Right ventricle myocardium superior (tissue), 1 donor: ENCODE measurements around the gene INHA. TPM values are rescaled to one million over a fixed set of nuclear protein-coding genes. Genes with fewer than 3 reads are reported as not detected.

Experiments
- ATAC-seq: fragments of 200-7000 bp; cut with Tn5 transposase; one replicate; pipeline ENCODE4 v1.9.1; 2020; ENCODE audit warnings: mild to moderate bottlenecking; ENCODE audit not compliant: poor library complexity
- DNase-seq: peaks from one replicate; pipeline ENCODE4 v3.0.0-alpha.2; 2020
- intact Hi-C: fragments of 100-400 bp; cut with DNase I; formaldehyde crosslinking; loops from one replicate; pipeline ENCODE4 v1.11.2; 2022
- total RNA-seq: library from RNA; stranded (reverse); fragmentation: NEBNext Ultra II Directional; extraction: Animal tissue kit (Norgen Biotek cat#: 25700); gene quantifications from one replicate; pipeline ENCODE4 v1.2.1, GENCODE V29; 2021
- donor health status: DM: no; HTN: yes; CAD: no; lungs with severe emphysema.

Gene INHA
- total RNA-seq, 1 donor from 2014 or later: 2.6 TPM

DNA sequence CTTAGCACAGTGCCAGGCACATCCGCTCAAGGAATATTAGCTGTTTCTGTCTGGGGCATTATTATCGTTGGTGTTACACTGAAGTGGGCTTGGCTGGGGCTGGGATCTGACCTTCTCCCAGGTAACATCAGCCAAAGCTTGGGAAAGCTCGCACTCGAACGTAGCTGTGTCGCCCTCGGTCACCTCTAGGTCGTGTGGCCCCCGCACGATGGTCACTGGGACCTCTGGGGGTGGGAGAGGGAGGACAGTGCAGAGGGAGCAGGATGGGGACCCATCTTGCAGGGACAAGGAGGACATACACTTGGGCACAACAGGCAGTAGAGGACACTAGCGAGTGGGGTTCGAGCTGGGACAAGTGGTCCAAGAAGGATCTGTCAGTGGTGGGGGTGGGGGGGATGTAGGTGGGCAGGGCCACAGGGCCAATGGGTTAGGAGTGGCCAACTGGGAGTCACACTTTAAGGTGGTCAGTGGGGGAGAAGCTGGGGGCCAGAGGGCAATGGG, 18.6 kb upstream of the INHA start:
- intact Hi-C loops: no loop called here
- no peak for DNase-seq
- ATAC-seq: no peak

DNA sequence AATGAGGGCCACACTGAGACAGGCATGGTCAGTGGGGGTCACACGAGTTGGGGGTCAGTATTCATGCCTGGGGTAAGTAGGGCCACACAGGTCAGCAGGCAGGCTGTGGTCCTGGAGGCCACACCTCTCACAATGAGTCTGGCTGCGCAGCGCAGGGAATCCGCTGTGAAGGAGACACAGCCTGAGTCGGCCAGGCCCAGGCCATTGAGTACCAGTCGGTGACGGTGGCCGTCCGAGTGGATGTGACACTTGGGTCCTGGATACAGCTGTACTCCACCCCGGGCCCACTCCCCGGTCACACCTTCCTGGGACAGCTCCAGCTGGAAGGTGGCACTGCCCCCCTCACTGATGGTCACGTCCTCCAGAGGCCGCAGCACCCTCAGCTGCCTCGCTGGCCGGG, 17.8 kb upstream of the INHA start:
- no peak for ATAC-seq
- DNase-seq: no peak
- intact Hi-C loops: no loop called here

DNA sequence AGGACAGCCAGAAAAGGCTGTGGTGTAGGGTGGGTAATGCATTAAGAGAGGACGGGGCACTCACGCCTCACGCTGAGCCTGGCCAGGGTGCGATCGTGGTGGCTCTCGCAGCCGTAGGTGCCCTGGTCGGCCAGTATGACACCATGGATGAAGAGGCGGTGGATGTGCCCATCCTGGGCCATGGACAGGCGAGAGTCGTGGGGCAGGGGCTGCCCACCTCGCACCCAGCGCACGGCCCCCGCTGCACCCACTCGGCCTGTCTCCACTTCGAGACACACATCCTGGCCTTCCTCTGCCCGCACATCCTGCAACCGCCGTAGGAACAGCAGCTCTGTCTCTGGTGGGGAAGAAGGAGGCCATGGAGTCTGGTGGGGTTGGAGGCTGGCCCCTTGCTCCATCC, 16.2 kb upstream of the INHA start:
- DNase-seq (peak; percentile 40), ATAC-seq (no peak)
- intact Hi-C loops: no loop called here

DNA sequence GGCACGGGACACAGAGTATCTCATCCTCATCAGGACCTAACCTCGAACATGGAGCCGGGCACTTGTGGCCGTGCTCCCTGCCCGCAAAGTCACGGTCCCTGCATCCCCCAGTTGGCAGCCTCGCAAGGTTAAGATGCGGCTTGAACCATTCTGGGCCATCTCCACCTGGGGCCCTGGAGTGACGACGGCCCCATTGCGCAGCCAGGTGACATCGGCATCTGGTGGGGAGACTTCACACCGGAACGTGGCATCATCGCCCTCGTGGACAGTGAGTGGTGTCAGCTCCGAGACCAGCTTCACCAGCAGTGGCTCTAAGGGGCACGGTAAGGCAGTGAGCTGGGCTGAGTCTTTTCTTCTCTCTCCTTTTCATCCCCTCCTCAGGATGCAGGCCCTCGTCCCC, 15.7 kb upstream of the INHA start:
- DNase-seq (no peak), ATAC-seq (no peak)
- intact Hi-C loops: no loop called here

DNA sequence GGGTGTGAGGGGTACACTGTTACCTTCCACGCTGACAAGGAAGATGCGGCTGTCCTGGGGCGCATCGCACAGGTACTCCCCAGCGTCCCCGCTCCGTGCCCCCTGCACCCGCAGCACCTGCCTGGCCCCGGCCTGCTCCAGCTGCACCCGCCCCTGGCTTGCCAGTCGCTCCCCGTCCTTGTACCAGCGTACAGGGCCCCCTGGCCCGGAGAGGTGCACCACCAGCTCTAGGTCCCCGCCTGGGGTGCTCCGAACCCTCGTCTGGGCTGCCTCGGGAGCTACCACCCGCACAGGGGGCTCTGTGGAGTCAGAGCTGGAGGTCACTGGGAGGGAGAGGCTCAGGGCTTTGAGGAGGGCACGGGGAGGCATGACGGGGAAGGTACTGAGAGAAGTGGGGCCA, 14.8 kb upstream of the INHA start:
- ATAC-seq (no peak), DNase-seq (no peak)
- intact Hi-C loops: no loop called here

DNA sequence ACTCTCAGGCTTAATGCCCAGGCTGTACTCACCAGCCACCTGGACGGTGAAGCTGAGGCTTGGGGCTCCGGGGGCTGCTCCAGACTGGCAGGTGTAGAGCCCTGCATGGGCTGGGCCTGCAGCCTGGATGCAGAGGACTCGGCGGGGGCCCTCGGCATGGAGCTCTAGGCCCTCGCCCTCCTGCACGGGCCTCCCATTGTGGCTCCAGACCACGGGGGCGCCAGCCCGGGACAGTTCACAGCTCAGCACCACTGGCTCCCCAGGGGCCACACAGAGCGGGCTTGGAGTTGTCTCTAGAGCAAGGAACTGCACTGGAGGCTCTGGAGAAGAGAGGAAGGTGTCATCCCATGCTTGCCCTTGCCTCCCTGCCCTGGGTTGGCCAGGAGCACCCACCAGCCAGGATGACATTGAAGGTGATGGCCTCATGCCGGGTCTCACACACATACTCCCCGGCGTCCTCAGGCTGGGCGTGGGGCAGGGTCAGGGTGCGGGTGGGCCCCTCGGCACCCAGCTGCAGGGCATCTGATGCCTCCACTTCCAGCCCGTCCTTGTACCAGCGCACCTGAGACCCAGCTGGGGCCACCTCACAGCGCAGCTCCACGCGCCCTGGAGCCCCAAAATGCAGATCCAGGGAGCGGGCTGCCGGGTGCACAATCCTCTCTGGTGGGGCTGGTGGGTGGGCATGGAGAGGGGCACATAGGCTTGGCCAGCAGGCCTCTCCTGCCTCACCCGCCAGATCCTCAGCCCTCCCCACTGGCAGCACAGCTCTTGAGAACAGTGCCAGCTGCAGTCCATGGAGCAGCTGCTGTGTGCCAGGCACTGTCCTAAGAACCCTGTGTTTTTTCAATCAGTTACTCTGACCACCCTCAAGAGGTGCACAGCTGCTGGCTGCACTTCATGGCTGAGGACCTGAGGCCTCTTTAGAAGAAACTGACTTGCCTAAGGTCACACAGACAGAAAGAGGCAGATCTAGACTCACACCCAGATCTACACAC, 14.0 kb upstream of the INHA start:
- DNase-seq (no peak), ATAC-seq (no peak)
- intact Hi-C loops: no loop called here

DNA sequence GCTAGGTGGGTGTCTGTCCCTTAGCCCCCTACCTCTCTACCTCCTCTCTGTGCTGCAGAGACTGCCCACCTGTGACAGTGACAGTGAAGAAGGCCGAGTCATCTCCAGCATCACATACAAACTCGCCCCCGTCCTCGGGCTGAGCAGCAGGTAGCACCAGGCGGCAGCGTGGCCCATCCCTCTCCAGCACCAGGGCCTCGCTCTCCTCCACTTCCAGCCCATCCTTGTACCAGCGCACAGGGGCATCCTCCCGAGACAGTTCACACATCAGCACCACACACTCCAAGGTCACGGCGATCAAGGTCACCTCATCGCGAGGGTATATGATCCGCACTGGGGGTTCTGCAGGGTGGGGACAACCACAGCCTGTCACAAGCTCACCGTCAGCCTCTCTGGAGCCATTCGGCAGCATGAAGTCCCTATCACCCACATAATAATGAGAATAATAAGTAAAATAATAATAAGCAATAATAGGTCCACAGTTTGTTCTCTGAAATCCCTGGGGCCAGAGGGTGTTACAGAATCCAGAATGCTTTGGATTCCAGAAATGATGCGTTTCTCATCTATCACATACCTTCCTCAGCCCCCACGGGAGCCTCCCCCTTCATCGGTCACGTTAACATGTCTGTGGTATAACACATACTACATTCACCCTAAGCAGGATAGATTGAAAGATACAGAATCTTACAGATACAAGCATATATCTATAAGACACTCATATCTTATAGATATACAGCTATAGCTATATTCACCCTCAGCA, 12.8 kb upstream of the INHA start:
- no peak for DNase-seq
- no peak for ATAC-seq
- intact Hi-C loops: no loop called here

DNA sequence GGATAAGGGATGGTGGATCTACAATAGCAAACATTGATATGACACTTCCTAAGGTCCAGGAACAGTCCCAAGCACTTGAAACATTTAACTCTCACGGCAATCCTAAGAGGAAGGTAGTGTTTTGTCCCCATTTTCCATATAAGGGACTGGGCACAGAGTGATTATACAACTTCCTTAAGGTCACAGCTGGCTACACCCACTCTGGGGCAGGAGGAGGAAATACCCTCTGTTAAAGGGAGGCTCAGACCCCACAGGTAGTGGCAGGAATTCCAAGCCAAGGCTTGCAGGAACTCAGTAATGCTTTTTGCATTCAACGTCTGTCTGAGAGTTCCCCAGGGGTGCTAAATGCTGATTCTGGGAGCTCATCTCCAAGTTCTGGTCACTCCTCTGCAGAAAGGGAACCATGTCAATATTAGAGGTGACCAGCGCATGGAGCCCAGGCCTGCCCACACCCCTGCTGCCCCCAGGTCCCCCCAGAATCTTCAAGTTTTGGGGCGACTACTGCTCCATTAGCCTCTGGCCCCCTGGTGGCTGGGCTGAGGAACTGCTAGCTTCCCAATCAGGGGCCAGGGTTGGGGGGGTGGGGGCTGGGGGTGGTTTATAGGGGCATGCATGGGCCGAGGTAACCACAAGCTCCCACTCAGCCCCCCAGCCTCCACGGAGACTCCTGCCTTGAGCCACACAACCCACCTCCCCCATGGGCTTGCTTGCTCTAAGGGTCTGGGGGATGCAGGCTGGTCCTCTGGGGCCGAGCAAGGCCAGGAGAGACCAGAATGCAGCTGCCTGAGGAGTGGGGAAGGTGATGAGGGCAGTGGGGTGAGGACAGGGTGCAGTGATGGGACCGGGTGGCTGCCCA, 11.8 kb upstream of the INHA start:
- ATAC-seq (peak; percentile 30), DNase-seq (no peak)
- intact Hi-C loops: loop anchor here (5.0 kb wide), 1 partner anchor 82 kb away; no protein-coding TSS in a partner anchor

DNA sequence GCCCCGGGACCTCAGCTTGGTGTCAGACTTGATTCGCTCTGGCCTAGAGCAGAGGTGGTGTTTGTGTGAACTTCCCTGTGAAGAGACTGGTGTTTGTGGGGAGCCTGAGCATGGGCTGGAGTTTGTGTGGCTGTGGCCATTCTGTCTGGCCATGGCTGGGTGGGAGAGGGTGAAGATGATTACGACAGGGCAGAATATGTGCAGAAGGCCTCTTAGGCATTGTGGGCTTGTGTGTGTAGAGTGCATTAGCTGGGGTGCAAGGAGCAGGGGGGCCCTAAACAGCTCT, 11.3 kb upstream of the INHA start:
- DNase-seq (no peak), ATAC-seq (no peak)
- intact Hi-C loops: loop anchor here (5.0 kb wide), 1 partner anchor 81 kb away; no protein-coding TSS in a partner anchor

DNA sequence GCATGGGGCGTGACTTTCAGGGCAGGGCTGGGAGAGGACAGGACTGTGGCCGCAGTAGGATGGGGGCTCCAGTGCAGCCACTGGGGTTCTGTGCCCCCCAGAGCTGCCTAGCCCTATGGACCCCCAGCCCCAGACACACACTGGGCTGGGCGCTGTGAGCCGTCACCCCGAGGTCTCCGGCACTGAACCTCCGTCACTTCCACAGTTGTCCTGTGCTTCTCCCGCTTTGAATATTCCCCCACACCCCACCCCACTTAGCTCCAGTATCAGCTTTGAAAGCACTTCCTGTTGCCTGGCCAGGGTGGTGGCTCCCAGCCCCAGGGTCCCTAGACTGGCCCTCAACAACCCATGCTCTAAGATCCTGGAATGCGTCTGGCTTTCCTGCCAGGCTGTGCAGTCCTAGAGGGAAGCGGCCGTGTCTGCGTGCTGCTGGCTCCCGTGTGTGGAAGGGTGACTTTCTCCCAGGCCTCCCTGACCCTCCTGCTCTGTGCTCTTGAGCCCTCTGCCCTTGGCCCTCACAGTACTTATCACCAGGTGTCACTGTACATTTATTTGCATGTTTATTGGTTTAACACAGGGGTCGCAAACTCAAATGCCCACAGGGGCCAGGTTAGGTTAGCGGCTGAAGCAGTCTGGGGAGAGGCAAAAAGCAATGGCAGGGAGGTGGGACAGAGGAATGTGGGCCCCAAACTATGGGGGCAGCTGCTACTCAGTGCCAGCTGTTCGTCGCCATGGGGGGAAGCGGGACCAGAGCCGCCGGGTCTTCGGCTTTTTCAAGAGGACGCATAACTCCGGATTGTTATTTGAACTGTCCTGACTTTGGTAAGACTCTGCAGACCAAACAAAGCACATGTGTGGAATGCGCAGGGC, 10.7 kb upstream of the INHA start:
- peak; percentile 28 for ATAC-seq
- intact Hi-C loops: loop anchor here (5.0 kb wide), 1 partner anchor 81 kb away; no protein-coding TSS in a partner anchor
- DNase-seq: no peak

DNA sequence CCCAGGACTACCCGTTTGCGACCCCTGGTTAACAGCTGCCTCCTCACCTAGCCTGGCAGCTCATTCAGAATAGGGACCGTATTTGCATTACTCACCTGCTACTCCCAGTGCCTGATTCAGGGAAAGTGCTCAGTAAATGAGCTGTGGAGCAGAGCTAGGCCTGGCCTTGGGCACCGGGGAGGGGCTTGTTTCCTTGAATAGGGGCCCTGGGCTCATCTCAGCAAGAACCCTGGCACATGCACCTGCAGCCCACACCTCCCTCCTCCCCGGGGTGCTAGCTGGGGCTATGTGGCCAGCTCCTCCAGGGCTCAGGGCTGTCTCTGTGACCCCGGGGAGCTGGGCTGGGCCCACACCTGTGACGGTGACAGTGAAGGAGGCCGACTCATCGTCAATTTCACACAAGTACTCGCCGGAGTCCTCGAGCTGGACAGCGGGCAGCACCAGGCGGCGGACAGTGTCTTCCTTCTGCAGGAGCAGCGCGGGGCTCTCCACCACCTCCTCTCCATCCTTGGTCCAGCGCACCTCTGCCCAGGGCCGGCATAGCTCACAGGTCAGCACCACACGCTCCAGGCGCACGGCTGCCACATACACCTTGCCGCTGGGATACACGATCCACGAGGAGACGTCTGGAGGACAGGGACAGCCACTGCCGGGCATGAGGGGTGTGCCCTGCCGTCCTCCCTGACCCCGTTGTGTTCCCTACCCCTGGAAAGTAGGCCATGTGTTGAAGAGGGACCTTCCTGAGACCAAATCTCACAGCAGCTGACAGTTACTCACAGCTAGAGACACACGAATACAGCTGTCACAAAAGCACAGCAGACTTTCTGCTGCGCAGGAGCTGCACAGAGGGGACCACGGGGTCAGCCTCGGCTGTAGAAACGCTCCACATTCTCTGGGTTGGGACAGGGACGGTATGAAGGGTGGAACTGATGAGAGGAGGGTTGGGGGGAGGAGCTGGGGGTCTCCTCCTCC, 9.8 kb upstream of the INHA start:
- no peak for ATAC-seq
- DNase-seq: no peak
- intact Hi-C loops: loop anchor here (5.0 kb wide), 1 partner anchor 80 kb away; no protein-coding TSS in a partner anchor

DNA sequence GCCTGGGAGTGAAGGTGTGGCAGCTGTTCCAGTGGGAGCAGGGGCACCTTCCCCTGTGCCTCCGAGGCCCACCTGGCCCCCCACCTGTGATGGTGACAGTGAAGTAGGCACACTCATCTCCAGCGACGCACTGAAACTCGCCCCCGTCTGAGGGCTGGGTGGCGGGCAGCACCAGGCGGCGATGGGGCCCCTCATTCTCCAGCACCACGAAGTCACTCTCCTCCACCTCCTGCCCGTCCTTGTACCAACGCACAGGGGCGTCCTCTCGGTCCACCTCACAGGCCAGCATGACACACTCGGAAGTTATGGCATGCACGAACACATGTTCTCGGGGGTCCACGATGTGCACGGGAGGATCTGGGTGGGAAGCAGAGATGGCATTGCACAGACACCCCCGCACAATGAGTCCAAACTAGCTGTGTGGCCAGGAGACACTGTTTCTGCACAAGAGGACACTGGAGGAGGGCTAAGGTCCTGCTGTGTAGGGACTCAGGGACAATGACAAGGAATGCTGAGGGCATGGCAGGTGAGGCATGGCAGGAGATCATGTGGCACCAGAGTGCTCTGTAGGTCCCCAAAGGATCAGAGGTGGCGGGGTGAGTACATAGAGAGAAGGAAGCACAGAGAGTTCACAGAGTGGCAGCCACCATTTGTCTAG, 8.7 kb upstream of the INHA start:
- intact Hi-C loops: loop anchor here (5.0 kb wide), 1 partner anchor 79 kb away; no protein-coding TSS in a partner anchor
- ATAC-seq: no peak
- DNase-seq: no peak

DNA sequence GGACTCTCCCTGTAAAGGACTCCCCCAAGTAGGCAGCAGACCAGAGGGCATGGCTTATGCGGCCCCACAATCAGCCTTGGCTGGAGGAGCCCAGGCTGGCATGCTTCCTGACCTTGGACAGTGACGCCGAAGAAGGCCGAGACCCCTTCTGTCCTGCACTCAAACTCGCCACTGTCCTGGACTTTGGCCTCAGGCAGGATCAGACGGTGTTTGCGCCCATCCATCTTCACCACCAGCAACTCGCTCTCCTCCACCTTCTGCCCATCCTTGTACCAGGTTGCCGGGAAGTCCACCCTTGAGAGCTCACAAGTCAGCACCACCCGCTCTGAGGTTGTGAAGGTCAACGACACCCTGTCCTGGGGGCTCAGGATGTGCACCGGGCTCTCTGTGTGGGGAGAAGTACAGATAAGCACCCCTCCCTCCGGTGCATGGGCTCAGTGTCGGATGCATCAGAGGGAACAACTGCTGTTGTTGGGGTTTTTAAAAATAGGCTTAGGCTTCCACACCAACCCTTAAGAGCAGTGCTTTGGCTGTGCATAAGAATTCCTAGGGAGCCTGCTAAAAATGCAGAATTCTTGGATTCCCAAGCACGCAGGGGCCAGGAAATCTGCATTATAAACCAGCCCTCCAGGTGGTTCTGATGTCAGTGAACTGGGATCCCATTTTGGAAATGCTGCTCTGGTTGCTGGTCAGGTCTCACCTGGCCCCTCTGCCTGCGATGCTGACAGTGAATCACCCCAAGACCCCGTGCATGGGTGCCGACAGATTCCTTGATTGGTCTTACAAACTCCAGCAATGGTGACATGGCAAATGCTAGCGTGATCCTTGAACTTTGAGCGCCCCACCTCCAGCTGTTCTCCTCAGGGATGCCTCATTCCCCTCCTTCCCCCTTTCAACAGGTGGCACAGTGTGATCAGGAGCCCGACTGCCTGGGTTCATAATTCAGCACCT, 6.7 kb upstream of the INHA start:
- no peak for DNase-seq
- intact Hi-C loops: no loop called here
- no peak for ATAC-seq

DNA sequence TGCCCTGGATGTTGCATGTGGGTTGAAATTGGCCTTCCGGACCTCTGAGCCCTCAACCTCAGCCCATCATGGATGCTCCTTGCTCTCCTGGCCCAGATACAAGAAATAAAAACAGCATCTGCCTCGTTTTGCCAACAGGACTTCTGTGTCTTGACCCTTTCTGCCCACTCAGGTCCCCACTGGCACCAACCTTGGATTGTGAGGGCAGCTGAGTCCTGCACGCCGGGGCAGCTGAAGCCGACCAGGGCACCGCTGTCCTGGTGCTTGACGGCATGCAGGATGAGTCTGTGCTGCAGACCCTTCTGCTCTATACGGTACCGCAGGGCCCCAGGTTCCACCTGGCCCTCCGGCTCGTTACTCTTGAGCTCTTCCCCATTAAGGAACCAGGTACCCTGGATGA, 5.5 kb upstream of the INHA start:
- ATAC-seq (no peak), DNase-seq (no peak)
- intact Hi-C loops: no loop called here

DNA sequence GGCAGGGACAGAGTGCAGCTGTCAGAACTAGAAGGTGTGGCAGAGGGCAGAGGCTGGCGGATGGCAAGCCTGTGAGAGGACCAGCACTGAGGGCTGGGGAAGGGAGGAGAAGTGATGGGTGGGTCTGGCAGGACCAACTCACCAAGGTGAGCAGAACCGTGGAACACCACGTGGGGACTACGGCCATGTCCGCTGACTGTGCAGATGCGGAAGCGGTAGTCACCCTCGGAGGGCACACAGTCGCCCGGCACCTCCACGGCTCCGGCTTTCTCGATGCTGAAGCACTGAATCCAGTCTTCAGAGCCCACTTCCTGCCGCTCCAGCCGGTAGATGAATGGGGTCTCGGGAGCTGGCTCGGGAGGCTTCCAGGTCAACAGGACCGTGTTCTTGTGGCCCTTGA, 5.0 kb upstream of the INHA start:
- peak; percentile 37 for DNase-seq
- no peak for ATAC-seq
- intact Hi-C loops: no loop called here
